IMR-90 (cell line): ENCODE measurements around the gene GALNT6. TPM values are rescaled to one million over a fixed set of nuclear protein-coding genes. Genes with fewer than 3 reads are reported as not detected.

Experiments
- ATAC-seq: fragments of 200-7000 bp; cut with Tn5 transposase; 2 replicates; pipeline ENCODE4 v1.9.1; 2020; ENCODE audit warnings: low read depth, mild to moderate bottlenecking, moderate library complexity
- BruUV-seq: library from RNA; stranded (reverse); fragments of 400-500 nt; replicated peaks from 2 replicates; lab custom pipeline; 2021; lab: Mats Ljungman, UMichigan
- CTCF ChIA-PET: fragments of 300-600 bp; formaldehyde crosslinking; extraction: SDS; loops from one replicate; lab custom pipeline; 2021; ENCODE audit warnings: antibody characterized with exemption; lab: Yijun Ruan, JAX
- POLR2A ChIA-PET: fragments of 300-600 bp; sonication (Branson Sonifier 250); formaldehyde crosslinking; loops from one replicate; lab custom pipeline; 2022; ENCODE audit warnings: antibody characterized with exemption; ENCODE audit not compliant: unreplicated experiment; lab: Charles Lee
- DNase-seq: peaks from one replicate; pipeline ENCODE4 v3.0.0; 2013
- H2AFZ ChIP-seq: replicated peaks from 2 replicates; pipeline ENCODE3; 2013; ENCODE audit warnings: low read length, mild to moderate bottlenecking; ENCODE audit not compliant: poor library complexity
- H2AK5ac ChIP-seq: 2 replicates; pipeline ENCODE4 v1.6.1; 2013; ENCODE audit warnings: low read depth, low read length, inconsistent platforms
- H2AK9ac ChIP-seq: replicated peaks from 2 replicates; pipeline ENCODE3; 2013; ENCODE audit warnings: mild to moderate bottlenecking, low read depth, low read length, moderate library complexity; ENCODE audit not compliant: poor library complexity
- H2BK120ac ChIP-seq: 2 replicates; pipeline ENCODE4 v1.6.1; 2013; ENCODE audit warnings: low read depth, low read length, inconsistent platforms
- H2BK15ac ChIP-seq: 3 replicates; pipeline ENCODE4 v1.6.1; 2013; ENCODE audit warnings: low read depth, low read length, inconsistent platforms
- H2BK20ac ChIP-seq: 2 replicates; pipeline ENCODE4 v1.6.1; 2013; ENCODE audit warnings: low read depth, mild to moderate bottlenecking, inconsistent platforms, low read length, moderate library complexity
- H2BK5ac ChIP-seq: 2 replicates; pipeline ENCODE4 v1.6.1; 2013; ENCODE audit warnings: mild to moderate bottlenecking, low read depth, low read length, inconsistent platforms; ENCODE audit not compliant: poor library complexity, severe bottlenecking
- H3K14ac ChIP-seq: replicated peaks from 2 replicates; pipeline ENCODE4 v1.6.1; 2013; ENCODE audit warnings: low read depth, low read length, inconsistent platforms
- H3K18ac ChIP-seq: 2 replicates; pipeline ENCODE4 v1.6.1; 2013; ENCODE audit warnings: low read depth, low read length, control low read depth
- H3K23ac ChIP-seq: 2 replicates; pipeline ENCODE4 v1.6.1; 2013; ENCODE audit warnings: low read depth, low read length, inconsistent platforms
- H3K27ac ChIP-seq: 2 replicates; pipeline ENCODE4 v1.5.1; 2013; ENCODE audit warnings: mild to moderate bottlenecking, control low read depth, low read length; ENCODE audit not compliant: insufficient read depth
- H3K27me3 ChIP-seq: 2 replicates; pipeline ENCODE4 v1.6.1; 2013; ENCODE audit warnings: low read length; ENCODE audit not compliant: control insufficient read depth, insufficient read depth
- H3K36me3 ChIP-seq: 2 replicates; pipeline ENCODE4 v1.6.1; 2013; ENCODE audit warnings: low read length, mixed read lengths; ENCODE audit not compliant: control insufficient read depth, insufficient read depth
- H3K4ac ChIP-seq: 2 replicates; pipeline ENCODE4 v1.6.1; 2013; ENCODE audit warnings: low read depth, low read length, inconsistent platforms
- H3K4me1 ChIP-seq: 2 replicates; pipeline ENCODE4 v1.6.1; 2013; ENCODE audit warnings: low read length, mixed read lengths; ENCODE audit not compliant: control insufficient read depth, insufficient read depth
- H3K4me2 ChIP-seq: 2 replicates; pipeline ENCODE4 v1.6.1; 2013; ENCODE audit warnings: low read depth, mild to moderate bottlenecking, control low read depth, low read length, moderate library complexity
- H3K4me3 ChIP-seq: 2 replicates; pipeline ENCODE4 v1.5.1; 2013; ENCODE audit warnings: low read depth, mild to moderate bottlenecking, control low read depth, low read length, moderate library complexity; ENCODE audit not compliant: insufficient read depth
- H3K56ac ChIP-seq: 2 replicates; pipeline ENCODE4 v1.6.1; 2013; ENCODE audit warnings: low read length, inconsistent platforms; ENCODE audit not compliant: insufficient read depth; ENCODE audit errors: extremely low read depth
- H3K79me1 ChIP-seq, 2 experiments: 2 replicates each; pipeline ENCODE4 v1.6.1; 2013; ENCODE audit warnings: low read length in 2 of 2, inconsistent platforms in 1 of 2, low read depth in 1 of 2
- H3K9ac ChIP-seq: 2 replicates; pipeline ENCODE4 v1.6.1; 2013; ENCODE audit warnings: low read depth, low read length, control low read depth
- H3K9me1 ChIP-seq: 2 replicates; pipeline ENCODE4 v1.6.1; 2013; ENCODE audit warnings: low read length, inconsistent platforms; ENCODE audit not compliant: insufficient read depth
- H3K9me3 ChIP-seq: 2 replicates; pipeline ENCODE4 v1.6.1; 2013; ENCODE audit warnings: low read length; ENCODE audit not compliant: control insufficient read depth, insufficient read depth
- H4K20me1 ChIP-seq: 2 replicates; pipeline ENCODE4 v1.6.1; 2013; ENCODE audit warnings: low read length, inconsistent platforms; ENCODE audit not compliant: insufficient read depth
- H4K5ac ChIP-seq: 2 replicates; pipeline ENCODE4 v1.6.1; 2013; ENCODE audit warnings: mild to moderate bottlenecking, low read depth, low read length, control low read depth
- H4K8ac ChIP-seq, 2 experiments: 2 replicates each; pipeline ENCODE4 v1.6.1; 2013; ENCODE audit warnings: low read depth in 2 of 2, low read length in 2 of 2, control low read depth in 1 of 2, inconsistent platforms in 1 of 2
- H4K91ac ChIP-seq: 2 replicates; pipeline ENCODE4 v1.6.1; 2013; ENCODE audit warnings: low read depth, low read length, inconsistent platforms; ENCODE audit not compliant: insufficient read depth
- BHLHE40 ChIP-seq: fragments of 150-350 bp; IDR thresholded peaks from 2 replicates; pipeline ENCODE4 v1.6.1; 2016; ENCODE audit warnings: mild to moderate bottlenecking, low read depth, low read length
- CEBPB ChIP-seq: IDR thresholded peaks from 2 replicates; pipeline ENCODE4 v1.6.1; 2012; ENCODE audit warnings: low read depth, low read length, improper control_type of control experiment
- CHD1 ChIP-seq: IDR thresholded peaks from 2 replicates; pipeline ENCODE4 v1.6.1; 2012; ENCODE audit warnings: low read depth, low read length, improper control_type of control experiment
- CTCF ChIP-seq: conservative IDR thresholded peaks from 2 replicates; pipeline ENCODE4 v1.5.1; 2012; ENCODE audit warnings: mild to moderate bottlenecking, low read depth, low read length, improper control_type of control experiment
- ELK1 ChIP-seq: fragments of 150-350 bp; IDR thresholded peaks from 2 replicates; pipeline ENCODE4 v1.6.1; 2016; ENCODE audit warnings: low read depth, mild to moderate bottlenecking, low read length, moderate library complexity, borderline replicate concordance
- FOS ChIP-seq: fragments of 150-350 bp; IDR thresholded peaks from 2 replicates; pipeline ENCODE4 v1.6.1; 2016; ENCODE audit warnings: low read depth, low read length
- MAFK ChIP-seq: IDR thresholded peaks from 2 replicates; pipeline ENCODE4 v1.6.1; 2012; ENCODE audit warnings: low read depth, low read length, improper control_type of control experiment
- MAZ ChIP-seq: IDR thresholded peaks from 2 replicates; pipeline ENCODE4 v1.6.1; 2012; ENCODE audit warnings: low read depth, mild to moderate bottlenecking, low read length, improper control_type of control experiment, moderate library complexity, borderline replicate concordance
- MXI1 ChIP-seq: IDR thresholded peaks from 2 replicates; pipeline ENCODE4 v1.6.1; 2012; ENCODE audit warnings: low read depth, mild to moderate bottlenecking, low read length, moderate library complexity, borderline replicate concordance
- NFE2L2 ChIP-seq: fragments of 150-350 bp; IDR thresholded peaks from 2 replicates; pipeline ENCODE4 v1.6.1; 2016; ENCODE audit warnings: low read depth, mild to moderate bottlenecking, low read length
- POLR2A ChIP-seq: IDR thresholded peaks from 2 replicates; pipeline ENCODE4 v1.6.1; 2012; ENCODE audit warnings: mild to moderate bottlenecking, low read depth, low read length
- RAD21 ChIP-seq: IDR thresholded peaks from 2 replicates; pipeline ENCODE4 v1.6.1; 2012; ENCODE audit warnings: low read length, improper control_type of control experiment
- RCOR1 ChIP-seq: IDR thresholded peaks from 2 replicates; pipeline ENCODE4 v1.6.1; 2012; ENCODE audit warnings: mild to moderate bottlenecking, low read length, improper control_type of control experiment; ENCODE audit not compliant: insufficient replicate concordance
- RFX5 ChIP-seq: IDR thresholded peaks from 2 replicates; pipeline ENCODE4 v1.8.0; 2012; ENCODE audit warnings: low read depth, mild to moderate bottlenecking, low read length, moderate library complexity
- SMC3 ChIP-seq: fragments of 150-350 bp; IDR thresholded peaks from 2 replicates; pipeline ENCODE4 v1.6.1; 2016; ENCODE audit warnings: low read depth, mild to moderate bottlenecking, antibody characterized with exemption, low read length, moderate library complexity
- USF2 ChIP-seq: fragments of 150-350 bp; IDR thresholded peaks from 2 replicates; pipeline ENCODE4 v1.6.1; 2017; ENCODE audit warnings: mild to moderate bottlenecking, antibody characterized with exemption, low read length, low read depth
- WGBS, 2 experiments: methylation state at CpG; one replicate each; pipeline versions ENCODE4 v1.1.5 to v1.1.7; 2013; ENCODE audit warnings: missing lambda C conversion rate in 2 of 2; ENCODE audit not compliant: insufficient read length in 1 of 2; ENCODE audit errors: extremely low coverage in 2 of 2; 5-methylcytosine and 5-hydroxymethylcytosine counted together
- dilution Hi-C: fragments of 300-500 bp; cut with HindIII; formaldehyde crosslinking; loops from one replicate; pipeline ENCODE4 v1.14.3; 2018; ENCODE audit warnings: low sequenced_read_pairs; ENCODE audit not compliant: unreplicated experiment
- in situ Hi-C: fragments of 300-500 bp; cut with MboI; formaldehyde crosslinking; loops from 3 replicates; pipeline ENCODE4 v1.14.3; 2019; ENCODE audit warnings: low sequenced_read_pairs, inconsistent platforms, mixed read lengths
- intact Hi-C: fragments of 100-400 bp; cut with micrococcal nuclease; formaldehyde crosslinking; loops from 2 replicates; pipeline ENCODE4 v1.10.0; 2022
- polyA plus RNA-seq, 3 experiments: library from polyadenylated mRNA; depleted of rRNA; stranded (reverse); fragments of >200 nt; gene quantifications; 2 replicates each; pipeline ENCODE4 v1.2.3, GENCODE V29; 2012; ENCODE audit warnings: low replicate concordance in 1 of 3
- total RNA-seq: library from RNA; depleted of rRNA; stranded (reverse); fragments of >200 nt; gene quantifications from 2 replicates; pipeline ENCODE4 v1.2.3, GENCODE V29; 2012

GALNT6 gene
- total and polyA plus RNA-seq, 2 of the 4 experiments (the other 2 are of a cell fraction) = 17.1 to 23.7 TPM

GRCh38 chr12:51343201-51343600, 48.0 kb downstream of the GALNT6 start:
- Histone ChIP-seq H3K4me1 (peaks cover 4% of the 10 kb centered on the region; the same call in 1 of the 2 replicates), H3K79me1 (no peaks in the 10 kb centered on the region), H3K9me1 (no peaks in the 10 kb centered on the region; the same call in 1 of the 2 replicates), H3K27ac (no peak overlapping the region), H4K20me1 (no peaks in the 10 kb centered on the region), H3K14ac (no peak overlapping the region), H4K91ac (no peak overlapping the region), H2AFZ (no peak overlapping the region), H3K18ac (no peak overlapping the region), H3K4me2 (no peak overlapping the region), H2BK120ac (no peak overlapping the region), H3K56ac (no peak overlapping the region), H3K27me3 (no peaks in the 10 kb centered on the region; the same call in 1 of the 2 replicates), H3K9me3 (no peaks in the 10 kb centered on the region), H3K23ac (no peak overlapping the region), H2BK15ac (no peak overlapping the region), H4K8ac (no peak overlapping the region), H3K36me3 (no peaks in the 10 kb centered on the region), H2BK20ac (no peak overlapping the region), H2AK5ac (no peak overlapping the region), H4K5ac (no peak overlapping the region), H3K9ac (no peak overlapping the region), H3K4ac (no peak overlapping the region), H3K4me3 (no peak overlapping the region), H2BK5ac (no peak overlapping the region), H2AK9ac (no peak overlapping the region)
- ATAC-seq (no peak), DNase-seq (no peak)
- BruUV-seq = no TSS peak
- dilution Hi-C loops = no loop called here
- WGBS, 2 experiments = 100% methylated on average over 2 of the region's 2 CpGs; no CpG with 5 or more reads in 1 of the 2 experiments
- intact Hi-C loops = loop anchor here (5.0 to 10.0 kb wide), 3 partner anchors 236 to 516 kb away; partner anchors contain the start of gene CSRNP2
- TF ChIP-seq FOS = no peak
- TF ChIP-seq CHD1 = no peak
- no peak for TF ChIP-seq RCOR1
- no peak for TF ChIP-seq MAZ
- TF ChIP-seq RAD21 = no peak
- TF ChIP-seq BHLHE40 = no peak
- TF ChIP-seq MAFK = no peak
- no peak for TF ChIP-seq RFX5
- no peak for TF ChIP-seq POLR2A
- no peak for TF ChIP-seq ELK1
- no peak for TF ChIP-seq SMC3
- TF ChIP-seq NFE2L2 = no peak
- no peak for TF ChIP-seq MXI1
- TF ChIP-seq USF2 = no peak
- TF ChIP-seq CTCF = no peak
- no peak for TF ChIP-seq CEBPB
- ChIA-PET CTCF (no interaction called here), POLR2A (no interaction called here)
- in situ Hi-C loops = loop anchor here (10.0 kb wide), 2 partner anchors 258 to 518 kb away; partner anchors contain the start of gene CSRNP2
